ENCODE measurements around the gene TICRR. TPM values are rescaled to one million over a fixed set of nuclear protein-coding genes. Genes with fewer than 3 reads are reported as not detected.
"Not testable (repeated sequence)": the region's sequence is repeated elsewhere in the genome, so short reads cannot be mapped to it uniquely, and the experiment has no call there.

The TICRR gene
- total RNA-seq, 1 experiment from 2014 or later = 6.2 TPM

DNA sequence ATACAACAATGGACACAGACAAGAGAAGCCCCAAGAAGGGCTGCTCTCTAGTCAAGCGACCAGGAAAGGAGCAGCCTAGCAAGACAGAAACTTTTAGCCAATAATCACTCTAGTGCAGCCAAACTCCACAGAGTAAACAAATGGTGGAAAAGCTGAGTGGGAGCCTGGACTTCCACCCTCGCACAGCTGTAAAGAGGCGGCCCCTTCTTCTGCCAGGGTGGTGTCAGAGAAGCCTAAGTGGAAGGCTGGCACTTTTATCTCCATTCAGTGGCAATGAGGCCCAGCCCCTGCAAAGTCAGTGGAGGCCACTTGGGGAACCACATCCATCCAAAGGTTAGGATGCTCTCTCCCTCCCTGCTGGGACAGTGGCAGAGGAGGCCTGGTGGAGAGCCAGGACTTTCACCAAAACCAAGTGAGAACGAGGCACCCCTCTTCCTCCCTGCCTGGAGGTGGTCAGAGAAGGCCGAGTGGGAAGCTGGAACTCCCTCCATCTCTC, 15.5 kb upstream of the TICRR start:
- in situ Hi-C loops (cut with HindIII; ENCODE audit: low pct_unique_long_range_greater_than_20kb, low sequenced_read_pairs) = no loop called here
- no peak for DNase-seq (ENCODE audit: low read depth)

- DNase-seq (ENCODE audit: low read depth) = no peak
- in situ Hi-C loops (cut with HindIII; ENCODE audit: low pct_unique_long_range_greater_than_20kb, low sequenced_read_pairs) = no loop called here
Observed at GRCh38 chr15:89566181-89566580, 9.1 kb upstream of the TICRR start.

- in situ Hi-C loops (cut with HindIII; ENCODE audit: low pct_unique_long_range_greater_than_20kb, low sequenced_read_pairs) = no loop called here
- DNase-seq (ENCODE audit: low read depth) = no peak
Observed at GRCh38 chr15:89566621-89567294, 8.5 kb upstream of the TICRR start.

GRCh38 chr15:89569090-89569745, 6.1 kb upstream of the TICRR start:
- in situ Hi-C loops (cut with HindIII; ENCODE audit: low pct_unique_long_range_greater_than_20kb, low sequenced_read_pairs) = no loop called here
- DNase-seq (ENCODE audit: low read depth) = no peak

- in situ Hi-C loops (cut with HindIII; ENCODE audit: low pct_unique_long_range_greater_than_20kb, low sequenced_read_pairs) = no loop called here
- no peak for DNase-seq (ENCODE audit: low read depth)
Observed at GRCh38 chr15:89575656-89576416, 567 bp downstream of the TICRR start.

DNA sequence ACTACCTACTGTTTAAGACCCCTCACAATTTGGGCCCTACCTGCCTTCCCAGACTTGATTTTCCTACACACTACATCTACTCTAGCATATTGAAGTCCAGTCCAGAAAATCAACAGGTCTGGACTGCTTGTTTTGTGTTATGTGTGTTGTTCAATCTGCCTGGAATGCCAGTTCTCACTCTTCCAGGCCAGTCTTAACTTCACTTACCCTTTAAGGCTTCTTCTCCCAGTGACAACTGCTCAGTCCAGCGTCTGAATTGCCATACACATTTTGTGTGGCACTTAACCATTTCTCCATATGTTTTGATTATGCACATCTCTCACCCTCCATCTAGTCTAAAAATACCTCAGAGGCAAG, 1.1 kb downstream of the TICRR start:
- in situ Hi-C loops (cut with HindIII; ENCODE audit: low pct_unique_long_range_greater_than_20kb, low sequenced_read_pairs) = no loop called here
- DNase-seq (ENCODE audit: low read depth) = peak; percentile 17

DNA sequence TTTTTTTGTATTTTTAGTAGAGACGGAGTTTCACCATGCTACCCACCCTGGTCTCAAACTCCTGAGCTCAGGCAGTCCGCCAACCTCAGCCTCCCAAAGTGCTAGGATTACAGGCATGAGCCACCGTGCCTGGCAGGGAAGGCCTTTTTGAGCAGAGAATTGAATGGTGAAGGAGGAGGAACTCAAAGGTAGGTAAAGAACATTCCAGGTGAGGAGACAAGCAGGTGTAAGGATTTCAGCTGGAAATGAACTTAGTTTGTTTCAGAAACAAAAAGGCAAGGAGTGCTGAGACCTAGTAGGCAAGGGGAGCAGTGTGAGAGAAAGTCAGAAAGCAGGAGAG, 2.5 kb downstream of the TICRR start:
- in situ Hi-C loops (cut with HindIII; ENCODE audit: low pct_unique_long_range_greater_than_20kb, low sequenced_read_pairs) = no loop called here
- no peak for DNase-seq (ENCODE audit: low read depth)

GRCh38 chr15:89578146-89578545, 2.9 kb downstream of the TICRR start:
- in situ Hi-C loops (cut with HindIII; ENCODE audit: low pct_unique_long_range_greater_than_20kb, low sequenced_read_pairs) = no loop called here

GRCh38 chr15:89580747-89581146, 5.5 kb downstream of the TICRR start:
- in situ Hi-C loops (cut with HindIII; ENCODE audit: low pct_unique_long_range_greater_than_20kb, low sequenced_read_pairs); DNase-seq (ENCODE audit: low read depth): not testable (repeated sequence)

More at GRCh38 chr15:89578146-89578545, 2.9 kb downstream of the TICRR start:
- DNase-seq (ENCODE audit: low read depth) = no peak

DNA sequence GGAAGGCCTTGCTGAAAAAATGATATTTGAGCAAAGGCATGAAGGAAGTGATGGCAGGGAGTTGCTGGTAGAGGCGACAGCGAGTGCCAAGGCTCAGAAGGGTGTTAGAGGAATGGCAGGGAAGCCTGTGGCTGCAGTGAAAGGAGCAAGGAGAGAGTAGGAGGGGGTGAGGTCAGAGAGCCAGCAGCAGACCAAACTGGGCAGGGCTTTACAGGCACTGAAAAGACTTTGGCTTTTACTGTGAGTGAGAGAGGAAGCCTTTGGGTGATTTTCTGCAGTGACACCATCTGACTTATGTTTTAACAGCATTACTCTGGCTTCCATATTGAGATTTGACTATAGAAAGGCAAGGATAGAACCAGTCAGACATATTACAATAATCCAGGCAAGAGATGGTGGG, 11.4 kb downstream of the TICRR start:
- DNase-seq (ENCODE audit: low read depth) = no peak
- in situ Hi-C loops (cut with HindIII; ENCODE audit: low pct_unique_long_range_greater_than_20kb, low sequenced_read_pairs) = no loop called here

GRCh38 chr15:89587955-89588354, 12.7 kb downstream of the TICRR start:
- no peak for DNase-seq (ENCODE audit: low read depth)
- in situ Hi-C loops (cut with HindIII; ENCODE audit: low pct_unique_long_range_greater_than_20kb, low sequenced_read_pairs) = no loop called here

DNA sequence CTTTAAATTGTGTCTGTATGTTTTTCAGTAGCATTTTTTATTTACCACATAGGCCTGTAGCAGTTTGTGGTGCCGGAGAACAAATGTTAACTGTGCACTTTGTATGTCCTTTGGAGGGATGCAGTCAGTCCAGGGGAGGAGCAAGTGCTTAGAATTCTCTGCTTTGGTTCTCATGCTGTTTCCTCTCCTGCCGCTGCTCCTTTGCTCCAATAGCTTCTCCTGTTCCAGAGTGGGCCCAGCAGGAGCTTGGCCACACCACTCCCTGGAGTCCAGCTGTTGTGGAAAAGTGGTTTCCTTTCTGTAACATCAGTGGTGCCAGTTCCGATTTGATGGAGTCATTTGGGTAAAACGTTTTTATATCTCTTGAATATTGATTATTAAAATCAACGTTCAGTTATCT, 16.6 kb downstream of the TICRR start:
- in situ Hi-C loops (cut with HindIII; ENCODE audit: low pct_unique_long_range_greater_than_20kb, low sequenced_read_pairs) = no loop called here
- DNase-seq (ENCODE audit: low read depth) = no peak

GRCh38 chr15:89593018-89593417, 17.7 kb downstream of the TICRR start:
- in situ Hi-C loops (cut with HindIII; ENCODE audit: low pct_unique_long_range_greater_than_20kb, low sequenced_read_pairs) = no loop called here
- no peak for DNase-seq (ENCODE audit: low read depth)

- in situ Hi-C loops (cut with HindIII; ENCODE audit: low pct_unique_long_range_greater_than_20kb, low sequenced_read_pairs) = no loop called here
- no peak for DNase-seq (ENCODE audit: low read depth)
Observed at GRCh38 chr15:89599021-89599420, 23.8 kb downstream of the TICRR start.

GRCh38 chr15:89611317-89611716, 36.0 kb downstream of the TICRR start:
- no peak for DNase-seq (ENCODE audit: low read depth)
- in situ Hi-C loops (cut with HindIII; ENCODE audit: low pct_unique_long_range_greater_than_20kb, low sequenced_read_pairs) = no loop called here

GRCh38 chr15:89613031-89613430, 37.8 kb downstream of the TICRR start:
- in situ Hi-C loops (cut with HindIII; ENCODE audit: low pct_unique_long_range_greater_than_20kb, low sequenced_read_pairs) = no loop called here
- DNase-seq (ENCODE audit: low read depth) = no peak

DNA sequence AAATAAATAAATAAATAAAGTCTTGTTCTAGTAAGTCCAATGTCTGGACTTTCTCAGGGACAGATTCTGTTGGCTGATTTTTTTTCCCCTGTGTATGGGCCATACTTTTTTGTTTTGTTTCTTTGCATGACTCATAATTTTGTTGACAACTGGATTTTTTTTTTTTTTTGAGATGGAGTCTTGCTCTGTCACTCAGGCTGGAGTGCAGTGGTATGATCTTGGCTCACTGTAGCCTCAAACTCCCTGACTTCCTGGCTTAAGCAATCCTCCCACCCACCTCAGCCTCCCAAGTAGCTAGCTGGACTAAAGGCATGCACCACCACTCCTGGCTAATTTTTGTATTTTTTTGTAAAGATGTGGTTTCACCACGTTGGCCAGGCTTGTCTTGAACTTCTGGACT, 38.9 kb downstream of the TICRR start:
- DNase-seq (ENCODE audit: low read depth) = no peak
- in situ Hi-C loops (cut with HindIII; ENCODE audit: low pct_unique_long_range_greater_than_20kb, low sequenced_read_pairs) = no loop called here

DNA sequence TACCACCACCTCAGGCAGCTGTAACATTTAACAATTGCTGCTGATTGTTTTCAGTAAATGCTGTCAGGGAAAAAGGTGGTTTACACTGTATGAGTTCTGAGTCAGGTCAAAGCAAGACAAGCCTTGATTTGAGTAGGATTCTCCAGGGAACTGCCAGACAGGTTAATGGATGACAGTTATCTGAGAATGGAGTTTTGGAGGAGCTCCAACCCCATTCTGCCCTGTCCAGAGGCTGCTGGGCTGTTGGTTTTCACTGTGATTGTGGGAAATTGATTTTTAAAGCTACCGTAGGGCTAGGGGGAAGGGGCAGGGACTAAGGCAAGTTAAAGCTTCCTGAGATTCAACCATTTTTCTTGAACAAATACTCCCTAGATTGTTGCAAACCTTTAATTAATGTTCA, 39.9 kb downstream of the TICRR start:
- in situ Hi-C loops (cut with HindIII; ENCODE audit: low pct_unique_long_range_greater_than_20kb, low sequenced_read_pairs) = no loop called here
- no peak for DNase-seq (ENCODE audit: low read depth)

GRCh38 chr15:89616228-89616627, 41.0 kb downstream of the TICRR start:
- DNase-seq (ENCODE audit: low read depth) = no peak
- in situ Hi-C loops (cut with HindIII; ENCODE audit: low pct_unique_long_range_greater_than_20kb, low sequenced_read_pairs) = no loop called here
